Transverse colon (tissue), 4 donors: ENCODE results near the gene KRT72.

Experiments
- CTCF ChIP-seq, 5 experiments: fragments of 200-600 bp in 3 of 5; fragments of 450-650 bp in 2 of 5; sonication (generic) in 3 of 5; IDR thresholded peaks; 1 replicate in 2 of 5; 2 replicates in 3 of 5; pipeline ENCODE4 v1.5.1; 2016 to 2017; ENCODE audit warnings: antibody characterized with exemption in 5 of 5, inconsistent platforms in 3 of 5, mild to moderate bottlenecking in 2 of 5, moderate library complexity in 1 of 5
- EP300 ChIP-seq: sonication (generic); formaldehyde crosslinking; IDR thresholded peaks from one replicate; pipeline ENCODE4 v1.6.1; 2017; ENCODE audit warnings: antibody characterized with exemption, low read depth
- POLR2A ChIP-seq: fragments of 450-650 bp; IDR thresholded peaks from one replicate; pipeline ENCODE4 v1.6.1; 2016; ENCODE audit warnings: antibody characterized with exemption, mild to moderate bottlenecking, moderate library complexity
- POLR2AphosphoS5 ChIP-seq, 3 donors: sonication (generic); formaldehyde crosslinking; IDR thresholded peaks; one replicate each; pipeline ENCODE4 v1.6.1; 2016; ENCODE audit warnings: antibody characterized with exemption in 3 of 3

- TF ChIP-seq CTCF (IDR thresholded peaks at IDR 0.05): no peak
- TF ChIP-seq POLR2A: no peak
- no peak for TF ChIP-seq POLR2AphosphoS5 (IDR thresholded peaks at IDR 0.05)
- no peak for TF ChIP-seq EP300
These were observed 11.4 kb upstream of the KRT72 start for GRCh38 chr12:52612431-52613383.
